Loucy (cell line): ENCODE measurements around the gene SLC26A2.

Experiments
- CTCF ChIP-seq: fragments of 200-600 bp; sonication (generic); conservative IDR thresholded peaks from 2 replicates; pipeline ENCODE4 v1.5.1; 2014; ENCODE audit warnings: mild to moderate bottlenecking, antibody characterized with exemption, low read length
- EZH2phosphoT487 ChIP-seq: fragments of 200-600 bp; IDR thresholded peaks from 2 replicates; pipeline ENCODE4 v1.6.1; 2018; ENCODE audit warnings: antibody characterized with exemption, mild to moderate bottlenecking, moderate library complexity, borderline replicate concordance

DNA sequence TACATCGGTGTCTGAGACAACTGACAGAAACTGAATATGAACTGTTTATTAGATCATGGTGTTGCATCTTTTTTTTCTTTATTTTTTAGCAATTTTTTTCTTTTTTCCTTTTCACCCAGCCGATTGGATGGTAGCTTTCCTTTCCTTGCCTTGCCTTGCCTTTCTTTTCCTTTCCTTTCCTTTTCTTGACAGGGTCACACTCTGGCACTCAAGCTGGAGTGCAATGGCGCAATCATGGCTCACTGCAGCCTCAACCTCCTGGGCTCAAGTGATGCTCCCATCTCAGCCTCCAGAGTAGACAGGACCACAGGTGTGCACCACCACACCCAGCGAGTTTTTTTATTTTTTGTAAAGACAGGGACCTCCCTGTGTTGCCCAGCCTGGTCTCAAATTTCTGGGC is 18.8 kb upstream of the SLC26A2 start:
- TF ChIP-seq CTCF (no peak), EZH2phosphoT487 (no peak)
